ENCODE results near the gene ANKRD18B.
"Not testable (repeated sequence)": the region's sequence is repeated elsewhere in the genome, so short reads cannot be mapped to it uniquely, and the experiment has no call there.

Gene ANKRD18B

GRCh38 chr9:33611358-33611757 lies 87.3 kb downstream of the ANKRD18B start:
- DNase-seq (ENCODE audit: low read depth, low spot score) = no peak

- DNase-seq (ENCODE audit: low read depth, low spot score) = not testable (repeated sequence)
These were observed 88.4 kb downstream of the ANKRD18B start for GRCh38 chr9:33612410-33612809.

GRCh38 chr9:33614001-33614687 lies 90.1 kb downstream of the ANKRD18B start:
- no peak for DNase-seq (ENCODE audit: low read depth, low spot score)

- not testable (repeated sequence) for DNase-seq (ENCODE audit: low read depth, low spot score)
These were observed 94.3 kb downstream of the ANKRD18B start for GRCh38 chr9:33618370-33618769.

GRCh38 chr9:33619666-33620404 lies 95.8 kb downstream of the ANKRD18B start:
- peak; percentile 52 for DNase-seq (ENCODE audit: low read depth, low spot score)

- DNase-seq (ENCODE audit: low read depth, low spot score) = peak; percentile 80
These were observed 96.8 kb downstream of the ANKRD18B start for GRCh38 chr9:33620738-33621439.

Data from astrocyte of the hippocampus (primary cell).